Right lobe of liver (tissue), 6 donors: Measurements from ENCODE around the gene KCNQ4. TPM values are rescaled to one million over a fixed set of nuclear protein-coding genes. Genes with fewer than 3 reads are reported as not detected.
A peak's percentile ranks its signal among the peaks of the same experiment; 100 is the strongest.

Experiments
- ATAC-seq, 4 donors: fragments of 200-7000 bp; cut with Tn5 transposase; one replicate each; pipeline ENCODE4 v1.9.1; 2020; ENCODE audit warnings: mild to moderate bottlenecking in 4 of 4, moderate library complexity in 4 of 4
- DNase-seq, 3 donors: peaks; one replicate each; pipeline ENCODE4 v3.0.0-alpha.2; 2020
- H3K27ac ChIP-seq, 3 donors: fragments of 200-600 bp; one replicate each; pipeline ENCODE4 v1.8.0; 2022
- H3K27me3 ChIP-seq, 2 donors: fragments of 200-600 bp; one replicate each; pipeline ENCODE4 v1.8.0; 2022
- H3K36me3 ChIP-seq, 4 donors: fragments of 200-600 bp; sonication (generic) in 1 of 4; one replicate each; pipeline versions ENCODE4 v1.5.1 to v1.8.0; 2017 to 2022; ENCODE audit warnings: control low read depth in 1 of 4
- H3K4me1 ChIP-seq, 4 donors: fragments of 200-600 bp; sonication (generic) in 1 of 4; one replicate each; pipeline versions ENCODE4 v1.5.1 to v1.8.0; 2017 to 2022; ENCODE audit warnings: control low read depth in 1 of 4
- H3K4me3 ChIP-seq, 3 donors: fragments of 200-600 bp; one replicate each; pipeline ENCODE4 v1.8.0; 2022
- H3K9me3 ChIP-seq, 4 donors: fragments of 200-600 bp; sonication (generic) in 1 of 4; one replicate each; pipeline versions ENCODE4 v1.5.1 to v1.8.0; 2017 to 2022; ENCODE audit warnings: control low read depth in 1 of 4
- CTCF ChIP-seq, 4 donors: fragments of 200-600 bp in 3 of 4; fragments of 450-650 bp in 1 of 4; IDR thresholded peaks; one replicate each; pipeline versions ENCODE4 v1.5.1 to v1.8.0; 2016 to 2022; ENCODE audit warnings: antibody characterized with exemption in 4 of 4, mild to moderate bottlenecking in 2 of 4
- POLR2A ChIP-seq: fragments of 450-650 bp; IDR thresholded peaks from one replicate; pipeline ENCODE4 v1.6.1; 2017; ENCODE audit warnings: antibody characterized with exemption, mild to moderate bottlenecking
- WGBS: methylation state at CpG from one replicate; pipeline ENCODE4 v1.1.6; 2018; ENCODE audit warnings: low coverage, low lambda C conversion rate; ENCODE audit not compliant: insufficient coverage; ENCODE audit errors: missing lambda C conversion rate; 5-methylcytosine and 5-hydroxymethylcytosine counted together
- intact Hi-C, 2 donors: fragments of 100-400 bp; cut with DNase I; formaldehyde crosslinking; loops; one replicate each; pipeline versions ENCODE4 v1.11.2 to v1.14.1; 2022
- total RNA-seq, 6 experiments: library from RNA; depleted of rRNA in 2 of 6; stranded (reverse); fragments of >200 nt in 2 of 6; fragmentation: NEBNext Ultra II Directional in 3 of 6; extraction: Animal tissue kit (Norgen Biotek cat#: 25700) in 3 of 6; gene quantifications; one replicate each; pipeline versions ENCODE4 v1.1.0 to v1.2.4, GENCODE V29; 2016 to 2023
- donor health status: DM: no; HTN: yes; CAD: no.
- donor health status: DM: no; HTN: no; CAD: no.
- donor health status: DM: no; HTN: no; CAD: no.
- donor health status: DM: no; HTN: yes; CAD: no.
- donor health status: DM: no; HTN: yes; CAD: no.

The KCNQ4 gene
- total RNA-seq, 6 experiments from 2014 or later, result 0.12 to 0.23 (median 0.15) TPM

GRCh38 chr1:40757084-40757483, 26.5 kb upstream of the KCNQ4 start:
- Histone ChIP-seq H3K4me3 (no peak overlapping the region), H3K9me3 (no peaks in the 10 kb centered on the region), H3K27ac (peak overlapping the region in 2 of 3 donors; percentile 66 to 92), H3K36me3 (peaks cover 4 to 66% (median 16%) of the 10 kb centered on the region in 4 donors), H3K27me3 (no peaks in the 10 kb centered on the region), H3K4me1 (peaks cover 0 to 69% (median 23%) of the 10 kb centered on the region in 4 donors)
- TF ChIP-seq POLR2A, result no peak
- no peak for TF ChIP-seq CTCF (IDR thresholded peaks at IDR 0.05)
- intact Hi-C loops, result no loop called here
- 64% methylated on average over 8 of the region's 8 CpGs for WGBS
- DNase-seq (no peak), ATAC-seq (no peak)

DNA sequence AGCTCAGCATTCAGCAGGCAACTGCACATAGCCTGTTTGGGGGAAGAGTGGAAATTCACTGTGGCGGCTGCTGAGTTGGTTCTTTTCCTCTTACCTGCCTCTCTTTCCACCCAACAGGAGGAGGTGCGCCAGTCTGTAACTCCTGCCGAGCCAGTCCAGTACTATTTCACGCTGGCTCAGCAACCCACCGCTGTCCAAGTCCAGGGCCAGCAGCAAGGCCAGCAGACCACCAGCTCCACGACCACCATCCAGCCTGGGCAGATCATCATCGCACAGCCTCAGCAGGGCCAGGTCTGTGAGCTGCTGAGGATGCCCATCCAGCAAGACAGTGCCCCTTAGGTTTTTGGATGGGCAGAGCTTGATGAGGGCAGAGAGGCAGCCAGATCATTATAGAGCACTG, 25.6 kb upstream of the KCNQ4 start:
- WGBS, result 15% methylated on average over 6 of the region's 7 CpGs
- peak in 2 of 4 donors; percentile 5 to 16 for ATAC-seq
- Histone ChIP-seq H3K4me1 (peaks cover 0 to 75% (median 26%) of the 10 kb centered on the region in 4 donors), H3K4me3 (no peak overlapping the region), H3K36me3 (peaks cover 4 to 69% (median 16%) of the 10 kb centered on the region in 4 donors), H3K27me3 (no peaks in the 10 kb centered on the region), H3K27ac (peak overlapping the region; percentile 20 to 92 (median 66)), H3K9me3 (no peaks in the 10 kb centered on the region)
- DNase-seq, result no peak
- no peak for TF ChIP-seq CTCF (IDR thresholded peaks at IDR 0.05)
- TF ChIP-seq POLR2A, result no peak
- intact Hi-C loops, result no loop called here

GRCh38 chr1:40758578-40759343, 24.8 kb upstream of the KCNQ4 start:
- Histone ChIP-seq H3K27ac (peak overlapping the region; percentile 20 to 92 (median 66)), H3K27me3 (no peaks in the 10 kb centered on the region), H3K4me1 (peaks cover 0 to 75% (median 26%) of the 10 kb centered on the region in 4 donors), H3K36me3 (peaks cover 4 to 69% (median 12%) of the 10 kb centered on the region in 4 donors), H3K9me3 (no peaks in the 10 kb centered on the region), H3K4me3 (no peak overlapping the region)
- TF ChIP-seq POLR2A (no peak), CTCF (IDR thresholded peaks at IDR 0.05) (no peak)
- intact Hi-C loops, result no loop called here
- ATAC-seq (peak; percentile 74 to 85 (median 80)), DNase-seq (peak in 1 of 3 donors; percentile 65)
- WGBS, result 46% methylated on average over 5 of the region's 6 CpGs

DNA sequence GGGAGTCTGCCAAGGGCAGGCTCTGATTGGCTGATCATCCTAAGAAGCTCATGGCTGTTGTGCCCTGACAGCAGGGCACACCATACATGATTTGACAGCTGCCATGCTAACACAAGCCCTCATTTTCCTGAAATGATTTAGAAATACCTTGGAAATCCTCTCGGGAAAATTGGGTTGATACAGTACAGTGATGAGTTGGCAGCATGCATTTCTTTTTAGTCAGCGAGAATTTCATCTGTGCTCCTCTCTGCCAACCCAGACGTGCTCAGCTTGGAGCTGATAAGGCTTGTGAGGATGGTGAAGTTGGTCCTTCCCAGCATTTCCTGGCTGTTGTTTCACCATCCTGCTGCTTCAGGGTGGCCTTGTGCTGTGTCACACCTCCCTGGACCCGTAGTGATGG, 22.6 kb upstream of the KCNQ4 start:
- peaks cover 0 to 80% (median 23%) of the 10 kb centered on the region in 4 donors for H3K36me3 ChIP-seq
- WGBS, result 67% methylated on average over 4 of the region's 4 CpGs
- no peaks in the 10 kb centered on the region for H3K9me3 ChIP-seq
- H3K4me3 ChIP-seq, result no peak overlapping the region
- no peak overlapping the region for H3K27ac ChIP-seq
- H3K27me3 ChIP-seq, result no peaks in the 10 kb centered on the region
- ATAC-seq (no peak), DNase-seq (no peak)
- TF ChIP-seq CTCF (IDR thresholded peaks at IDR 0.05) (no peak), POLR2A (no peak)
- intact Hi-C loops, result loop anchor here in 1 of 2 donors (10.0 kb wide), 1 partner anchor 156 kb away; no protein-coding TSS in a partner anchor
- peaks cover 0 to 56% (median 22%) of the 10 kb centered on the region in 4 donors for H3K4me1 ChIP-seq
